Lower leg skin (tissue), 4 donors: Measurements from ENCODE around the gene GNAL. TPM values are rescaled to one million over a fixed set of nuclear protein-coding genes. Genes with fewer than 3 reads are reported as not detected.

ENCODE experiments used
- DNase-seq, 2 donors: peaks; one replicate each; pipeline ENCODE4 v3.0.0-alpha.2; 2019; ENCODE audit warnings: low spot score in 2 of 2
- H3K4me3 ChIP-seq: fragments of 200-600 bp; sonication (generic); 2 replicates; pipeline ENCODE4 v1.5.1; 2017; ENCODE audit warnings: mild to moderate bottlenecking, low read depth; ENCODE audit not compliant: poor library complexity, severe bottlenecking
- POLR2A ChIP-seq, 2 donors: fragments of 450-650 bp; IDR thresholded peaks; one replicate each; pipeline ENCODE4 v1.6.1; 2016 to 2017; ENCODE audit warnings: antibody characterized with exemption in 2 of 2, mild to moderate bottlenecking in 1 of 2, moderate library complexity in 1 of 2
- whole genome bisulfite sequencing, 2 donors: methylation state at CpG; one replicate each; pipeline ENCODE4 v1.1.5; 2018; 5-methylcytosine and 5-hydroxymethylcytosine counted together
- intact Hi-C: fragments of 100-400 bp; cut with DNase I; formaldehyde crosslinking; loops from one replicate; pipeline ENCODE4 v1.15.0; 2023; ENCODE audit warnings: low total_unique reads
- total RNA-seq, 4 donors: library from RNA; depleted of rRNA; stranded (reverse); fragments of >200 nt; gene quantifications; one replicate each; pipeline ENCODE4 v1.1.0, GENCODE V29; 2016
- TF ChIP-seq, protein P1 (sequence below), 3 donors: fragments of 450-650 bp; IDR thresholded peaks; one replicate each; pipeline ENCODE4 v1.5.1; 2016; ENCODE audit warnings: antibody characterized with exemption in 3 of 3, mild to moderate bottlenecking in 3 of 3, moderate library complexity in 2 of 3

The GNAL gene
- total RNA-seq, 4 donors from 2014 or later: 12.3 to 15.9 (median 14.5) TPM

DNA sequence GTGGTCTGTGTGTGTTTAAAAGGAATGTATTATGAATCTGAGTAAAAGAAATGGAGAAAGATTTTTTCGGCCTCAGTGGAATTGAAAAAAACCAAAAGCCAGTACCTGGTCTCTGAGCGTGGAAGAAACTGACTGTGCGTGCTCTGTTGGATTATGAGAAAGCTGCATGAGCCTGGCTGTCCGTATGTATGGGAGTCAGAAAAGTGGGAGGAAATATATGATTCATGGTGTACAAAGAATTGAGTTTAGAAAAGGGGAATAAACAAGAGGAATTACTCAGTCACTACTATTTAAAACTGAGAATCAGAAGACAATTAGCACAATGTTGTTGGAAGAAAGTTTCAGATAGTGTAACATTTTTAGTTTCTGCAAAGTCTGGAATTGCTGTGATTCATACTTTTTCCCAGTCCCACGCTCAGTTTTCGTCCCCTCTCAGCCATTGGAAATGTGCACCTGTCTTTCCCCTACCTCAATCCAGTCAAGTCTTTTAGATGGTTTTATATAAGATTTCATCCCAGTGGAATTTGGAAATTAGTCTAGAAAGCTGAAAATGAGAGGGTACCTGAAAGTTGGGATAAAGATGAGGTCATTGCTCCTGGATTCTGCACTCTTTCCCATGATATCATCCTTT, 95.7 kb downstream of the GNAL start:
- TF ChIP-seq, protein P1, sequence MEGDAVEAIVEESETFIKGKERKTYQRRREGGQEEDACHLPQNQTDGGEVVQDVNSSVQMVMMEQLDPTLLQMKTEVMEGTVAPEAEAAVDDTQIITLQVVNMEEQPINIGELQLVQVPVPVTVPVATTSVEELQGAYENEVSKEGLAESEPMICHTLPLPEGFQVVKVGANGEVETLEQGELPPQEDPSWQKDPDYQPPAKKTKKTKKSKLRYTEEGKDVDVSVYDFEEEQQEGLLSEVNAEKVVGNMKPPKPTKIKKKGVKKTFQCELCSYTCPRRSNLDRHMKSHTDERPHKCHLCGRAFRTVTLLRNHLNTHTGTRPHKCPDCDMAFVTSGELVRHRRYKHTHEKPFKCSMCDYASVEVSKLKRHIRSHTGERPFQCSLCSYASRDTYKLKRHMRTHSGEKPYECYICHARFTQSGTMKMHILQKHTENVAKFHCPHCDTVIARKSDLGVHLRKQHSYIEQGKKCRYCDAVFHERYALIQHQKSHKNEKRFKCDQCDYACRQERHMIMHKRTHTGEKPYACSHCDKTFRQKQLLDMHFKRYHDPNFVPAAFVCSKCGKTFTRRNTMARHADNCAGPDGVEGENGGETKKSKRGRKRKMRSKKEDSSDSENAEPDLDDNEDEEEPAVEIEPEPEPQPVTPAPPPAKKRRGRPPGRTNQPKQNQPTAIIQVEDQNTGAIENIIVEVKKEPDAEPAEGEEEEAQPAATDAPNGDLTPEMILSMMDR (IDR thresholded peaks at IDR 0.05): no peak
- no peak for TF ChIP-seq POLR2A (IDR thresholded peaks at IDR 0.05)
- intact Hi-C loops: no loop called here
- 93 to 96% methylated on average over 6 of the region's 6 CpGs for WGBS, 2 donors
- H3K4me3 ChIP-seq: no peak overlapping the region
- no peak for DNase-seq

DNA sequence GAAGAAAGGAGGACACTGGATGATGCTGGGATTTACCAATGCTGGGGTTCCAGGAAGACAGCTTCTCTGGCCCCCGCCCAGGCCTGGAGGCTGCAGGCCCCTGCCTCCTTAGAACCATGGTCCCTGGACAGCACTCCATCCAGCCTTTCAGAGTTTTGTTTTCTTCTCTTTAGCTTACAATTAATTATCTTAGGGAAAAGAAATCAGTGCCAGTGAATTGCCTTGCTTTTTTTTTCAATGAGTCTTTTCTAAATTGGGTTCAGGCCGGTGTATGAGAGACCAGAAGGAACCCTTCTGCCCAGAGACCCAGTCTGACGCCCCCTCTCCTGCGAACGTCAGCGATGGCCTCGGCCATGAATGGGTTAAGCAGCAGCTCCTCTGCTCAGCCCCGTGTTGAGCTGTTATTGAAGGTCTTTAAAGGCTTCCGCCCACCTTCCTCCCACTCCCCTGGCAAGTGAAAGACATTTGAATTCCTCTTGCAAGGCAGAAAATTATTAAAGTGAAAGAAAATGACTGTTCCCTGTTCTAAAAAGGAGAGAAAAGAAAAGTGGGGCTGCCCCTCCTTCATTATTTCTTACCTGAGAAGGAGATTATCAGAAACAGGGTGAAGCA, 96.5 kb downstream of the GNAL start:
- intact Hi-C loops: no loop called here
- WGBS, 2 donors: 25 to 48% methylated on average over 9 of the region's 9 CpGs
- H3K4me3 ChIP-seq: no peak overlapping the region
- DNase-seq: no peak
- TF ChIP-seq, protein P1 (IDR thresholded peaks at IDR 0.05): no peak
- TF ChIP-seq POLR2A (IDR thresholded peaks at IDR 0.05): no peak

DNA sequence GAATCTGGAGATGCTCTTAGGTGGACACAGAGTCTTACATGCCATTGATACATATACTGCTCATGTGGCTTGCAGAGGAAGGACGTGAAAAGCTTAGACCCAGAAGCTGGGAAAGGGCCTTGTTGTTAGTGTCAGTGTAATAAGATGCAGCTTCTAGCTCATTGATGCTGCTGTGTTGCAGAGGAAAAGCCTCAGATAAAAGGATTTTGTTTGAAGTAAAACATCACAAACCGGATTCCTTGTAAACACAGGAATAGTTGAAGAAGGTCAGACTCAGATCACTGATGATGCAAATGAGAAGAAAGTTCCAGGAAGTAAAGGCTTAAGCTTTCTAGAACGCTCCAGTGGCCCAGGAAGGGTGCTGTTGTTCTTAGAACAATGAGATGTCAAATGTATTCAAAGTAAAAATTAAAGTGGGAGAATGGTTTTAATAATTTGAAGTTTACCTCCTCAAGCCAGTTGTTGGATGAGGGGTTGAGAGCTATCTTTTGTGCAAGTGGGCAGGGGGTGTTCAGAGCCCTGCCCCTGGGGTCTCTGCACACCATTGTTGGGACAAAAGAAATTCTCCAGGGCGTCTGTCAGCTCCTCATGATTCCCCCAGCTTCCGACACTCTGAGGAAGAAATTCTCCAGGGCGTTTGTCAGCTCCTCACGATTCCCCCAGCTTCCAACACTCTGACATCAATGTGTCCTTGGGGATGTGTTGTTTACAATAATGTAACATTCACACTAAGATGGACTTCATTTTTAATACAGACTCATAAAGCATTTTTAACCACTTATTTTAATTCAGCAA, 100.8 kb downstream of the GNAL start:
- no peak overlapping the region for H3K4me3 ChIP-seq
- DNase-seq: no peak
- TF ChIP-seq, protein P1 (IDR thresholded peaks at IDR 0.05): no peak
- TF ChIP-seq POLR2A (IDR thresholded peaks at IDR 0.05): no peak
- 61 to 62% methylated on average over 7 of the region's 7 CpGs for WGBS, 2 donors
- intact Hi-C loops: no loop called here

DNA sequence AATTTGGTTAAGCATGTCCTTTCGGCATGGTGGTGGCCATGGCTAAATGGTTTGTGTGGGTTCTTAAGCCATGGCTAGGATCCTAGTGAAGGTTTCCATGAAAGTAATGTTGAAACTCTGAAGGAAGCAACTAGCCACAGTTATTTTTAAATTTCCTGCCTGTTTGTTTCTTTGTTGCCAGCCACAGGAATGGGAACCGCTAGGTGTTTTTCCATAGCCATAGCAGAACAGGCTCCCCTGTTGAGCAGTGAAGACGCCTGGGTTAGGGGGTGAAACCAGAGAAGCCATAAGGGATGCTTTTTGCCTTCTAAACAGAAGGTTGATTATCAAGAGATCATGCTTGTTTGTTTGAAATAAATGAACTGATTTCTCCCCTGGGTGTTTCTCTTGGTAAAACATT, 102.1 kb downstream of the GNAL start:
- intact Hi-C loops: no loop called here
- TF ChIP-seq, protein P1 (IDR thresholded peaks at IDR 0.05): no peak
- no peak for TF ChIP-seq POLR2A (IDR thresholded peaks at IDR 0.05)
- no peak for DNase-seq
- no peak overlapping the region for H3K4me3 ChIP-seq
- 72% methylated on average over 3 of the region's 3 CpGs for WGBS, 2 donors

DNA sequence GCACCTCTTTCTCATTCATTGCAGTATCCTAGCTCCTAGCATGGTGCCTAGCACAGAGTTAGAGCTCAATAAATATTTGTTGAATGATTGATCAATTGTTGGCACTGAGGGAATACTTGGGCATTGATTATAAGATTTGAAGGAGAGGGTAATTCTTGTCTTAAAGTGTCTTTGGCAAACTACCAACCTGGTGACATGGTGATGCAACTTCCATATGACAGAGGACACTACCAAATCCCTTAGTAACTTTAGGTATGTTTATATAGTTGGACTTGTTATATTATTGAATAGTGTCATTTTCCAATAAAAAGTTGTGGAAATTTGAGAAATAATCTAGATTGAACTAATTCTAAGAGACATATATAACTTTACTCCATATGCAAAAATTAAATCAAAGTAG, 103.6 kb downstream of the GNAL start:
- no peak overlapping the region for H3K4me3 ChIP-seq
- no peak for DNase-seq
- intact Hi-C loops: no loop called here
- TF ChIP-seq, protein P1 (IDR thresholded peaks at IDR 0.05): no peak
- no peak for TF ChIP-seq POLR2A (IDR thresholded peaks at IDR 0.05)
